ENCODE data around the gene COL5A1. TPM values are rescaled to one million over a fixed set of nuclear protein-coding genes. Genes with fewer than 3 reads are reported as not detected.

COL5A1 gene
- polyA plus RNA-seq, 1 donor (not counting 4 experiments of a cell fraction or from before 2014, with no cell fraction given) = 3.1 TPM

DNA sequence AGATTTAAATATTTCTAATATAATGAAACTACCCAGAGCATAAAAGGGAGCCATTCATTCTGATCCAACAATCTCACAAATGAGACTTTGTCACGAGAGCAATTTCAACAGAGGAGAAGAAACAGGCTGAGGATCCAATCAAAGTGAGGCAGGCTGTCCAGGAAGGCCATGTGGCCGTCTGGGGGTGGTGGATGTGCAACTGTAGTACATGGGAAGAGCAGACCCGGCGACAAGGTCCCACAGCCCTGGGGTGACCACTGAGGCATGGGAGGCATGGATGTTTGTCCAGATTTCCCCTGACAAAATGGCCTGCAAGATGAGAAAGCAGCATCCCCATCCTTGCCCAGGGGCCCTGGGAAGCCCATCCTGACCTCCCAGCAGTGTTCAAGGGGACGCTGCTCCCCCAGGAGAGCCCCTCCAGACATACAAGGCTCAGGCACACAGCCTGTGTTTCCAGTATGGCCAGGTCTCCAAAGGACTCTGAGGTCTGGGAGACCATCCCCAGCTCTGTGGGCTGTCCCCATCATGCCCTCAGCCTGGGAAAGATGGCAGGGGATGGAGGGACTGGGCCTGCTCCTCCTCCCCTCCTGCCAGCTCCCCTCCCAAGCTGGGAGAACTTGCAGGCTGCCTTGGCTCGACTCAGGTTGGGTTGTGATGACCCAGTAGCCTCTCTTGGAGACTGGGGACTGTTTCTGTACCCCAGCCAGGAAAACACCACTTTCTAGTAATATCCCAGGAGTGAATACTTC is 211.5 kb downstream of the COL5A1 start:
- H3K27ac ChIP-seq (ENCODE audit: control insufficient read depth, insufficient read depth, low read length) = no peak overlapping the region
- dilution Hi-C loops (cut with MboI; ENCODE audit: extremely low pct_ligation_motif_present, low sequenced_read_pairs) = no loop called here
- H3K9ac ChIP-seq (ENCODE audit: control insufficient read depth, extremely low read depth, insufficient read depth, low read length) = no peak overlapping the region
- H3K9me1 ChIP-seq (ENCODE audit: control insufficient read depth, extremely low read depth, insufficient read depth, low read length) = no peaks in the 10 kb centered on the region
- peaks cover 1% of the 10 kb centered on the region for H3K4me1 ChIP-seq (ENCODE audit: control insufficient read depth, extremely low read depth, insufficient read depth, low read length)
- H2AFZ ChIP-seq (ENCODE audit: control insufficient read depth, low read length) = no peak overlapping the region
- DNase-seq (ENCODE audit: low read depth, low spot score) (no peak), FAIRE-seq (no peak)
- TF ChIP-seq EZH2 (IDR thresholded peaks at IDR 0.05; ENCODE audit: low read length) (no peak), CTCF (optimal IDR thresholded peaks at IDR 0.05 in 1 of 3, IDR thresholded peaks at IDR 0.05 in 1 of 3, conservative IDR thresholded peaks at IDR 0.05 in 1 of 3; ENCODE audit: extremely low read depth in 1 of 3, insufficient read depth in 2 of 3, low read length in 3 of 3) (no peak)
- no peak overlapping the region for H3K4me2 ChIP-seq (ENCODE audit: control insufficient read depth, extremely low read depth, insufficient read depth, low read depth, low read length)
- peaks cover 37% of the 10 kb centered on the region for H3K27me3 ChIP-seq (ENCODE audit: control insufficient read depth, extremely low read depth, insufficient read depth, low read length)
- no peaks in the 10 kb centered on the region for H4K20me1 ChIP-seq (ENCODE audit: control insufficient read depth, extremely low read depth, insufficient read depth, low read length)
- H3K9me3 ChIP-seq (ENCODE audit: control insufficient read depth, low read depth, low read length) = peaks cover 9% of the 10 kb centered on the region
- H3K79me2 ChIP-seq (ENCODE audit: control insufficient read depth, insufficient read depth, low read length) = no peaks in the 10 kb centered on the region
- no peaks in the 10 kb centered on the region for H3K36me3 ChIP-seq (ENCODE audit: control insufficient read depth in 2 of 2, extremely low read depth in 1 of 2, insufficient read depth in 2 of 2, low read length in 2 of 2)
- no peak overlapping the region for H3K4me3 ChIP-seq (ENCODE audit: control insufficient read depth in 2 of 3, extremely low read depth in 1 of 3, insufficient read depth in 2 of 3, low read depth in 1 of 3, low read length in 3 of 3)

DNA sequence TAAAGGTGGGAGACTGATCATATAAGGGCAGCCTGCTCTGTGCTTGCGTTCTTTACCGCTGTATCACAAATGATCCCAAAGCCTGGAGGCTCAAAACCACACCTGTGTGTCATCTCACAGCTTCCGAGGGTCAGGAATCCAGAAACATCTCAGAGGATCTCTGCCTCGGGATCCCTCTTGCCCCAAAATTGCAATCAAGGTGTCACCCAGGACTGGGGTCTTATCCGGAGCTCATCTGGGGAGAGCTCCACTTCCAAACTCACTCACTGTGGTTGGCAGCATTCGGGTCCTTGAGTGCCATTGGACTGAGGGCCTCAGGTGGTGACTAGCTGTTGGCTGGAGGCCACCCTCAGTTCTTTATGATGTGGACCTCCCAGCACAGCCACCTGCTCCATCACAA is 212.3 kb downstream of the COL5A1 start:
- H4K20me1 ChIP-seq (ENCODE audit: control insufficient read depth, extremely low read depth, insufficient read depth, low read length) = no peaks in the 10 kb centered on the region

More for the DNA sequence above, 212.3 kb downstream of the COL5A1 start:
- no peak for TF ChIP-seq EZH2 (IDR thresholded peaks at IDR 0.05; ENCODE audit: low read length)
- no peak for TF ChIP-seq CTCF (optimal IDR thresholded peaks at IDR 0.05 in 1 of 3, IDR thresholded peaks at IDR 0.05 in 1 of 3, conservative IDR thresholded peaks at IDR 0.05 in 1 of 3; ENCODE audit: extremely low read depth in 1 of 3, insufficient read depth in 2 of 3, low read length in 3 of 3)
- Histone ChIP-seq H3K36me3 (ENCODE audit: control insufficient read depth in 2 of 2, extremely low read depth in 1 of 2, insufficient read depth in 2 of 2, low read length in 2 of 2) (no peaks in the 10 kb centered on the region), H3K4me3 (ENCODE audit: control insufficient read depth in 2 of 3, extremely low read depth in 1 of 3, insufficient read depth in 2 of 3, low read depth in 1 of 3, low read length in 3 of 3) (no peak overlapping the region), H3K4me2 (ENCODE audit: control insufficient read depth, extremely low read depth, insufficient read depth, low read depth, low read length) (no peak overlapping the region), H3K9me3 (ENCODE audit: control insufficient read depth, low read depth, low read length) (peaks cover 9% of the 10 kb centered on the region), H3K27ac (ENCODE audit: control insufficient read depth, insufficient read depth, low read length) (no peak overlapping the region), H3K4me1 (ENCODE audit: control insufficient read depth, extremely low read depth, insufficient read depth, low read length) (peaks cover 9% of the 10 kb centered on the region), H3K27me3 (ENCODE audit: control insufficient read depth, extremely low read depth, insufficient read depth, low read length) (peaks cover 37% of the 10 kb centered on the region), H3K9ac (ENCODE audit: control insufficient read depth, extremely low read depth, insufficient read depth, low read length) (no peak overlapping the region), H3K79me2 (ENCODE audit: control insufficient read depth, insufficient read depth, low read length) (no peaks in the 10 kb centered on the region), H2AFZ (ENCODE audit: control insufficient read depth, low read length) (no peak overlapping the region), H3K9me1 (ENCODE audit: control insufficient read depth, extremely low read depth, insufficient read depth, low read length) (no peaks in the 10 kb centered on the region)
- FAIRE-seq (no peak), DNase-seq (ENCODE audit: low read depth, low spot score) (no peak)
- dilution Hi-C loops (cut with MboI; ENCODE audit: extremely low pct_ligation_motif_present, low sequenced_read_pairs) = no loop called here
